GM13977 (cell line): ENCODE results near the gene PXN.

Source experiments
- DNase-seq: peaks from one replicate; pipeline ENCODE4 v3.0.0; 2012; ENCODE audit warnings: low spot score
- CTCF ChIP-seq: IDR thresholded peaks from 2 replicates; pipeline ENCODE4 v1.5.1; 2012; ENCODE audit warnings: mild to moderate bottlenecking, control low read depth; ENCODE audit not compliant: insufficient read depth; ENCODE audit errors: extremely low read depth, missing control alignments
- in situ Hi-C: fragments of 300-500 bp; cut with MboI; formaldehyde crosslinking; loops from one replicate; pipeline ENCODE4 v1.12.0; 2022; ENCODE audit warnings: low sequenced_read_pairs, low pct_unique_long_range_greater_than_20kb, mixed read lengths, inconsistent platforms; ENCODE audit not compliant: unreplicated experiment

PXN gene

GRCh38 chr12:120183211-120183631, 82.3 kb downstream of the PXN start:
- TF ChIP-seq CTCF, result no peak
- in situ Hi-C loops, result no loop called here
- DNase-seq, result no peak

GRCh38 chr12:120181991-120182631, 83.4 kb downstream of the PXN start:
- no peak for DNase-seq
- in situ Hi-C loops, result no loop called here
- no peak for TF ChIP-seq CTCF

GRCh38 chr12:120180975-120181374, 84.6 kb downstream of the PXN start:
- TF ChIP-seq CTCF, result no peak
- DNase-seq, result no peak
- in situ Hi-C loops, result no loop called here

GRCh38 chr12:120175537-120175936, 90.0 kb downstream of the PXN start:
- DNase-seq, result no peak
- in situ Hi-C loops, result no loop called here

GRCh38 chr12:120175062-120175461, 90.5 kb downstream of the PXN start:
- in situ Hi-C loops, result no loop called here
- DNase-seq, result no peak

More at GRCh38 chr12:120175537-120175936, 90.0 kb downstream of the PXN start:
- TF ChIP-seq CTCF, result no peak

GRCh38 chr12:120172053-120172452, 93.5 kb downstream of the PXN start:
- no peak for DNase-seq
- TF ChIP-seq CTCF, result no peak
- in situ Hi-C loops, result no loop called here

More at GRCh38 chr12:120175062-120175461, 90.5 kb downstream of the PXN start:
- no peak for TF ChIP-seq CTCF

- no peak for TF ChIP-seq CTCF
- DNase-seq, result no peak
- in situ Hi-C loops, result no loop called here
Observed at GRCh38 chr12:120170631-120171030, 94.9 kb downstream of the PXN start.
